HepG2 (cell line): ENCODE data around the gene FCHSD1. TPM values are rescaled to one million over a fixed set of nuclear protein-coding genes. Genes with fewer than 3 reads are reported as not detected.

ENCODE experiments used
- GABPA ChIP-seq, 2 experiments: IDR thresholded peaks; 2 replicates each; pipeline ENCODE4 v1.6.1; 2011 to 2016; ENCODE audit warnings: low read depth in 2 of 2, low read length in 1 of 2, missing biosample characterization in 1 of 2, missing genetic modification characterization in 1 of 2
- NCOA1 ChIP-seq: sonication (generic); formaldehyde crosslinking; IDR thresholded peaks from 2 replicates; pipeline ENCODE4 v1.9.0; 2021; ENCODE audit warnings: missing genetic modification reagents
- PHB2 ChIP-seq: fragments of 450-650 bp; IDR thresholded peaks from 2 replicates; pipeline ENCODE4 v1.6.1; 2018; ENCODE audit not compliant: partially characterized antibody
- RARG ChIP-seq: sonication (generic); formaldehyde crosslinking; IDR thresholded peaks from 2 replicates; pipeline ENCODE4 v1.4.0; 2020; ENCODE audit warnings: low read depth, mild to moderate bottlenecking, missing genetic modification reagents
- RORA ChIP-seq: sonication (generic); formaldehyde crosslinking; IDR thresholded peaks from 2 replicates; pipeline ENCODE4 v1.5.0; 2020; ENCODE audit warnings: mild to moderate bottlenecking, missing genetic modification reagents, moderate library complexity
- SAFB2 ChIP-seq: sonication (generic); formaldehyde crosslinking; IDR thresholded peaks from 2 replicates; pipeline ENCODE4 v1.5.1; 2020; ENCODE audit warnings: missing genetic modification reagents, low read depth, mild to moderate bottlenecking, borderline replicate concordance
- SOX6 ChIP-seq, 2 experiments: fragments of 450-650 bp in 1 of 2; sonication (generic) in 1 of 2; formaldehyde crosslinking in 1 of 2; IDR thresholded peaks; 2 replicates each; pipeline versions ENCODE4 v1.4.0 to v1.6.1; 2017 to 2020; ENCODE audit warnings: antibody characterized with exemption in 1 of 2, mild to moderate bottlenecking in 1 of 2, missing genetic modification reagents in 1 of 2
- SYNCRIP ChIP-seq: fragments of 200-400 bp; formaldehyde crosslinking; IDR thresholded peaks from 2 replicates; pipeline ENCODE4 v1.6.1; 2018; ENCODE audit warnings: mild to moderate bottlenecking, low read depth, low read length; ENCODE audit not compliant: insufficient read depth
- TRIM24 ChIP-seq: sonication (generic); formaldehyde crosslinking; IDR thresholded peaks from 2 replicates; pipeline ENCODE4 v1.8.0; 2022; ENCODE audit warnings: mild to moderate bottlenecking, missing genetic modification reagents
- ZBTB7A ChIP-seq: sonication (generic); formaldehyde crosslinking; IDR thresholded peaks from 2 replicates; pipeline ENCODE4 v1.8.0; 2022; ENCODE audit warnings: mild to moderate bottlenecking, missing genetic modification reagents
- ZNF180 ChIP-seq: sonication (generic); formaldehyde crosslinking; IDR thresholded peaks from 2 replicates; pipeline ENCODE4 v1.4.0; 2020; ENCODE audit warnings: low read depth, missing genetic modification reagents, borderline replicate concordance
- ZNF382 ChIP-seq: sonication (generic); formaldehyde crosslinking; IDR thresholded peaks from 2 replicates; pipeline ENCODE4 v1.5.0; 2020; ENCODE audit warnings: missing genetic modification reagents, mild to moderate bottlenecking, borderline replicate concordance
- ZNF563 ChIP-seq: sonication (generic); formaldehyde crosslinking; IDR thresholded peaks from 2 replicates; pipeline ENCODE4 v1.8.0; 2022; ENCODE audit warnings: mild to moderate bottlenecking, moderate library complexity, missing genetic modification reagents
- ZNF672 ChIP-seq: sonication (generic); formaldehyde crosslinking; IDR thresholded peaks from 2 replicates; pipeline ENCODE4 v1.8.1; 2022; ENCODE audit warnings: missing genetic modification reagents
- ZNF747 ChIP-seq: sonication (generic); formaldehyde crosslinking; IDR thresholded peaks from 2 replicates; pipeline ENCODE4 v1.8.1; 2023; ENCODE audit warnings: missing genetic modification reagents, mild to moderate bottlenecking, borderline replicate concordance
- polyA plus RNA-seq, 8 experiments: library from polyadenylated mRNA; depleted of rRNA in 3 of 8; stranded (reverse) in 7 of 8; unstranded in 1 of 8; fragments of >200 nt; fragmentation: Illumina TruSeq in 4 of 8; extraction: Trizol in 4 of 8; gene quantifications; 2 replicates each; pipeline versions ENCODE4 v1.2.1 to v1.2.3, GENCODE V29; 2011 to 2016; ENCODE audit warnings: low read depth in 4 of 8, missing spikeins in 1 of 8, mixed read lengths in 1 of 8; ENCODE audit not compliant: insufficient read depth in 1 of 8
- total RNA-seq, 5 experiments: library from RNA; depleted of rRNA; stranded (reverse); fragments of >200 nt; fragmentation: Illumina TruSeq; extraction: Trizol; gene quantifications; 2 replicates each; pipeline ENCODE4 v1.2.3, GENCODE V29; 2016; ENCODE audit warnings: low read depth in 1 of 5
- TF ChIP-seq, protein P1 (sequence below): sonication (generic); formaldehyde crosslinking; IDR thresholded peaks from 2 replicates; pipeline ENCODE4 v1.5.1; 2020; ENCODE audit warnings: missing genetic modification reagents, mild to moderate bottlenecking, borderline replicate concordance
- TF ChIP-seq, protein P2 (sequence below): IDR thresholded peaks from 2 replicates; pipeline ENCODE4 v1.6.1; 2016; ENCODE audit warnings: control low read depth
- TF ChIP-seq, protein P3 (sequence below): sonication (generic); formaldehyde crosslinking; IDR thresholded peaks from 2 replicates; pipeline ENCODE4 v1.8.0; 2022; ENCODE audit warnings: missing genetic modification reagents, mild to moderate bottlenecking, borderline replicate concordance
- TF ChIP-seq, protein P4 (sequence below): sonication (generic); formaldehyde crosslinking; conservative IDR thresholded peaks from 2 replicates; pipeline ENCODE4 v1.8.0; 2022; ENCODE audit warnings: mild to moderate bottlenecking, moderate library complexity, missing genetic modification reagents
- TF ChIP-seq, protein P5 (sequence below): sonication (generic); formaldehyde crosslinking; IDR thresholded peaks from 2 replicates; pipeline ENCODE4 v1.5.0; 2020; ENCODE audit warnings: missing genetic modification reagents

Gene FCHSD1
- total and polyA plus RNA-seq, 2 of the 13 experiments (the other 11 are each of a cell fraction or from before 2014, with no cell fraction given), result 5.5 to 15.4 TPM

DNA sequence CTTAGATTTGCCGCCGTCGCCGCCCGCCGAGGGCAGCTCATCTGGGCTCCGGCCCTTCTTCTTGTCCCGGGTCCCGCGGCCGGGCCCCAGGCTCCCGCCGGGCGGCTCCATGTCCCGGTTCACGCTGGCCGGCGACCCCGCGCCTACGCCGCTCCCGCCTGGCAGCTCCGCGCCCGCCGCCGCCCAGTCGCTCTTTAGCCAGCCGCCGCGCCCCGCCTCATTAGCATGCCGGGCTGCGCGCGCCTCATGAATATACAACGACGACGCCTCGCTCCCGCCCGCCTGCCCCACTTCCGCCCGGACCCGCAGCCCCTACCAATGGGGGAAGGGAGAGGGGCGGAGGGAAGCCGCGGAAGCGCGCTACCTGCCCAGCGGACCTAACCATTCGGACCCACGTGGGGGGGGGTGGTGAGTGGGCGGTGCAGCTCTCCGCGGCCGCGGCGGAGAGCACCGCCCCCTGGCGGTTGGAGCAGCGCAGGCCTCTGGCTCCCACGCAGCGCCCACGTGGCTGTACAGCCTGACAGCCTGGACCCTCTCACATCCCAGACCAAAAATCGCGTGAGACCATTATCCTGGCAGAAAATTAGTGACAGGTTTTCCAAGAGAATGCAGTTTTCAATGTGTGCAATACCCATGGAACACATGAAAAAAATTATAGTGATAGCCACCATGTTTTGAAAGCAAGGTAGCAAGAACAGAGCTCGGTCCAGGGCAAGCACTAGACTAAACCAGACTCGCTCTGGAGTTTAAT lies 32.2 kb downstream of the FCHSD1 start, which contains the start of gene DIAPH1 (continued):
- TF ChIP-seq, protein P1, sequence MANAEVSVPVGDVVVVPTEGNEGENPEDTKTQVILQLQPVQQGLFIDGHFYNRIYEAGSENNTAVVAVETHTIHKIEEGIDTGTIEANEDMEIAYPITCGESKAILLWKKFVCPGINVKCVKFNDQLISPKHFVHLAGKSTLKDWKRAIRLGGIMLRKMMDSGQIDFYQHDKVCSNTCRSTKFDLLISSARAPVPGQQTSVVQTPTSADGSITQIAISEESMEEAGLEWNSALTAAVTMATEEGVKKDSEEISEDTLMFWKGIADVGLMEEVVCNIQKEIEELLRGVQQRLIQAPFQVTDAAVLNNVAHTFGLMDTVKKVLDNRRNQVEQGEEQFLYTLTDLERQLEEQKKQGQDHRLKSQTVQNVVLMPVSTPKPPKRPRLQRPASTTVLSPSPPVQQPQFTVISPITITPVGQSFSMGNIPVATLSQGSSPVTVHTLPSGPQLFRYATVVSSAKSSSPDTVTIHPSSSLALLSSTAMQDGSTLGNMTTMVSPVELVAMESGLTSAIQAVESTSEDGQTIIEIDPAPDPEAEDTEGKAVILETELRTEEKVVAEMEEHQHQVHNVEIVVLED, result peak; percentile 93
- TF ChIP-seq ZNF672 (CRISPR knock-in tag), result no peak
- TF ChIP-seq TRIM24 (CRISPR knock-in tag), result no peak
- TF ChIP-seq, protein P2, sequence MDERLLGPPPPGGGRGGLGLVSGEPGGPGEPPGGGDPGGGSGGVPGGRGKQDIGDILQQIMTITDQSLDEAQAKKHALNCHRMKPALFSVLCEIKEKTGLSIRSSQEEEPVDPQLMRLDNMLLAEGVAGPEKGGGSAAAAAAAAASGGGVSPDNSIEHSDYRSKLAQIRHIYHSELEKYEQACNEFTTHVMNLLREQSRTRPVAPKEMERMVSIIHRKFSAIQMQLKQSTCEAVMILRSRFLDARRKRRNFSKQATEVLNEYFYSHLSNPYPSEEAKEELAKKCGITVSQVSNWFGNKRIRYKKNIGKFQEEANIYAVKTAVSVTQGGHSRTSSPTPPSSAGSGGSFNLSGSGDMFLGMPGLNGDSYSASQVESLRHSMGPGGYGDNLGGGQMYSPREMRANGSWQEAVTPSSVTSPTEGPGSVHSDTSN (CRISPR knock-in tag), result no peak
- TF ChIP-seq SYNCRIP, result no peak
- no peak for TF ChIP-seq ZNF382 (CRISPR knock-in tag)
- TF ChIP-seq ZNF563 (CRISPR knock-in tag), result no peak
- peak; percentile 82; the same call in 1 of the 2 replicates for TF ChIP-seq ZNF747
- no peak for TF ChIP-seq RARG (CRISPR knock-in tag)
- no peak for TF ChIP-seq RORA (CRISPR knock-in tag)
- no peak; the same call in 1 of the 2 replicates for TF ChIP-seq SAFB2 (CRISPR knock-in tag)
- no peak for TF ChIP-seq SOX6 (IDR thresholded peaks at IDR 0.05)
- TF ChIP-seq SOX6 (CRISPR knock-in tag; IDR thresholded peaks at IDR 0.05), result peak; percentile 90
- TF ChIP-seq, protein P3, sequence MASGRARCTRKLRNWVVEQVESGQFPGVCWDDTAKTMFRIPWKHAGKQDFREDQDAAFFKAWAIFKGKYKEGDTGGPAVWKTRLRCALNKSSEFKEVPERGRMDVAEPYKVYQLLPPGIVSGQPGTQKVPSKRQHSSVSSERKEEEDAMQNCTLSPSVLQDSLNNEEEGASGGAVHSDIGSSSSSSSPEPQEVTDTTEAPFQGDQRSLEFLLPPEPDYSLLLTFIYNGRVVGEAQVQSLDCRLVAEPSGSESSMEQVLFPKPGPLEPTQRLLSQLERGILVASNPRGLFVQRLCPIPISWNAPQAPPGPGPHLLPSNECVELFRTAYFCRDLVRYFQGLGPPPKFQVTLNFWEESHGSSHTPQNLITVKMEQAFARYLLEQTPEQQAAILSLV, result peak; percentile 55; the same call in 1 of the 2 replicates
- TF ChIP-seq ZNF180, result no peak
- TF ChIP-seq ZBTB7A (CRISPR knock-in tag), result no peak
- TF ChIP-seq, protein P4, sequence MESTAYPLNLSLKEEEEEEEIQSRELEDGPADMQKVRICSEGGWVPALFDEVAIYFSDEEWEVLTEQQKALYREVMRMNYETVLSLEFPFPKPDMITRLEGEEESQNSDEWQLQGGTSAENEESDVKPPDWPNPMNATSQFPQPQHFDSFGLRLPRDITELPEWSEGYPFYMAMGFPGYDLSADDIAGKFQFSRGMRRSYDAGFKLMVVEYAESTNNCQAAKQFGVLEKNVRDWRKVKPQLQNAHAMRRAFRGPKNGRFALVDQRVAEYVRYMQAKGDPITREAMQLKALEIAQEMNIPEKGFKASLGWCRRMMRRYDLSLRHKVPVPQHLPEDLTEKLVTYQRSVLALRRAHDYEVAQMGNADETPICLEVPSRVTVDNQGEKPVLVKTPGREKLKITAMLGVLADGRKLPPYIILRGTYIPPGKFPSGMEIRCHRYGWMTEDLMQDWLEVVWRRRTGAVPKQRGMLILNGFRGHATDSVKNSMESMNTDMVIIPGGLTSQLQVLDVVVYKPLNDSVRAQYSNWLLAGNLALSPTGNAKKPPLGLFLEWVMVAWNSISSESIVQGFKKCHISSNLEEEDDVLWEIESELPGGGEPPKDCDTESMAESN (CRISPR knock-in tag), result peak; percentile 91
- TF ChIP-seq GABPA (IDR thresholded peaks at IDR 0.05; ENCODE audit: low read depth, low read length), result peak; percentile 65
- TF ChIP-seq GABPA (CRISPR knock-in tag; IDR thresholded peaks at IDR 0.05; ENCODE audit: low read depth), result peak; percentile 89
- TF ChIP-seq, protein P5, sequence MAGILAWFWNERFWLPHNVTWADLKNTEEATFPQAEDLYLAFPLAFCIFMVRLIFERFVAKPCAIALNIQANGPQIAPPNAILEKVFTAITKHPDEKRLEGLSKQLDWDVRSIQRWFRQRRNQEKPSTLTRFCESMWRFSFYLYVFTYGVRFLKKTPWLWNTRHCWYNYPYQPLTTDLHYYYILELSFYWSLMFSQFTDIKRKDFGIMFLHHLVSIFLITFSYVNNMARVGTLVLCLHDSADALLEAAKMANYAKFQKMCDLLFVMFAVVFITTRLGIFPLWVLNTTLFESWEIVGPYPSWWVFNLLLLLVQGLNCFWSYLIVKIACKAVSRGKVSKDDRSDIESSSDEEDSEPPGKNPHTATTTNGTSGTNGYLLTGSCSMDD (CRISPR knock-in tag), result no peak
- no peak for TF ChIP-seq NCOA1 (CRISPR knock-in tag)
- TF ChIP-seq PHB2, result no peak
